Keratinocyte (primary cell): Measurements from ENCODE around the gene TAS1R2. TPM values are rescaled to one million over a fixed set of nuclear protein-coding genes. Genes with fewer than 3 reads are reported as not detected.

Experiments
- DNase-seq: peaks from one replicate; pipeline ENCODE4 v3.0.0-alpha.2; 2011; ENCODE audit warnings: low read depth, missing footprints, low spot score
- FAIRE-seq: peaks from 2 replicates; lab custom pipeline; 2011; peaks lifted over from hg19 to GRCh38; lab: Jason Lieb, UNC
- H2AFZ ChIP-seq: 2 replicates; pipeline ENCODE4 v1.6.0; 2012; ENCODE audit warnings: low read length, control low read depth, inconsistent platforms; ENCODE audit not compliant: control insufficient read depth
- H3K27ac ChIP-seq: 2 replicates; pipeline ENCODE4 v1.5.1; 2011; ENCODE audit warnings: low read length; ENCODE audit not compliant: control insufficient read depth, insufficient read depth
- H3K27me3 ChIP-seq: 3 replicates; pipeline ENCODE4 v1.6.0; 2011; ENCODE audit warnings: low read length; ENCODE audit not compliant: control insufficient read depth, insufficient read depth; ENCODE audit errors: extremely low read depth
- H3K36me3 ChIP-seq, 2 experiments: 2 replicates in 1 of 2; 3 replicates in 1 of 2; pipeline ENCODE4 v1.5.1; 2011; ENCODE audit warnings: low read length in 2 of 2, mild to moderate bottlenecking in 1 of 2; ENCODE audit not compliant: control insufficient read depth in 2 of 2, insufficient read depth in 2 of 2; ENCODE audit errors: extremely low read depth in 1 of 2
- H3K4me1 ChIP-seq: 3 replicates; pipeline ENCODE4 v1.5.1; 2011; ENCODE audit warnings: low read length; ENCODE audit not compliant: control insufficient read depth, insufficient read depth; ENCODE audit errors: extremely low read depth
- H3K4me2 ChIP-seq: 3 replicates; pipeline ENCODE4 v1.6.0; 2011; ENCODE audit warnings: low read depth, low read length; ENCODE audit not compliant: control insufficient read depth, insufficient read depth; ENCODE audit errors: extremely low read depth
- H3K4me3 ChIP-seq, 3 experiments: fragments of 200-600 bp in 1 of 3; sonication (generic) in 1 of 3; 2 replicates in 2 of 3; 3 replicates in 1 of 3; pipeline ENCODE4 v1.5.1; 2011 to 2016; ENCODE audit warnings: low read length in 3 of 3, mild to moderate bottlenecking in 3 of 3, control low read depth in 2 of 3, inconsistent platforms in 1 of 3, low read depth in 1 of 3, mixed read lengths in 1 of 3, mixed run types in 1 of 3, moderate library complexity in 1 of 3; ENCODE audit not compliant: control insufficient read depth in 2 of 3, insufficient read depth in 2 of 3; ENCODE audit errors: extremely low read depth in 1 of 3
- H3K79me2 ChIP-seq: 2 replicates; pipeline ENCODE4 v1.6.0; 2012; ENCODE audit warnings: low read length; ENCODE audit not compliant: control insufficient read depth, insufficient read depth
- H3K9ac ChIP-seq: 3 replicates; pipeline ENCODE4 v1.6.0; 2011; ENCODE audit warnings: low read length; ENCODE audit not compliant: control insufficient read depth, insufficient read depth; ENCODE audit errors: extremely low read depth
- H3K9me1 ChIP-seq: 3 replicates; pipeline ENCODE4 v1.6.0; 2011; ENCODE audit warnings: low read length; ENCODE audit not compliant: control insufficient read depth, insufficient read depth; ENCODE audit errors: extremely low read depth
- H3K9me3 ChIP-seq: 2 replicates; pipeline ENCODE4 v1.5.1; 2012; ENCODE audit warnings: low read depth, low read length; ENCODE audit not compliant: control insufficient read depth
- H4K20me1 ChIP-seq: 3 replicates; pipeline ENCODE4 v1.6.0; 2011; ENCODE audit warnings: low read length; ENCODE audit not compliant: control insufficient read depth, insufficient read depth; ENCODE audit errors: extremely low read depth
- CTCF ChIP-seq, 3 experiments: IDR thresholded peaks in 1 of 3; conservative IDR thresholded peaks in 1 of 3; optimal IDR thresholded peaks in 1 of 3; 2 replicates in 2 of 3; 3 replicates in 1 of 3; pipeline versions ENCODE3 to v1.5.1; 2011; ENCODE audit warnings: low read length in 3 of 3, mild to moderate bottlenecking in 3 of 3, moderate library complexity in 2 of 3, control low read depth in 1 of 3, inconsistent platforms in 1 of 3; ENCODE audit not compliant: insufficient read depth in 2 of 3; ENCODE audit errors: extremely low read depth in 1 of 3
- EZH2 ChIP-seq: IDR thresholded peaks from one replicate; pipeline ENCODE4 v1.6.1; 2012; ENCODE audit warnings: inconsistent platforms, mild to moderate bottlenecking, low read length, moderate library complexity
- dilution Hi-C: fragments of 300-500 bp; cut with MboI; formaldehyde crosslinking; loops from one replicate; pipeline ENCODE4 v1.7.0; 2020; ENCODE audit warnings: low sequenced_read_pairs; ENCODE audit not compliant: extremely low pct_ligation_motif_present
- polyA plus RNA-seq, 5 experiments: library from polyadenylated mRNA; depleted of rRNA in 3 of 5; stranded (reverse) in 3 of 5; stranded (forward) in 1 of 5; unstranded in 1 of 5; fragments of >200 nt; gene quantifications; 1 replicate in 1 of 5; 2 replicates in 3 of 5; 3 replicates in 1 of 5; pipeline versions ENCODE4 v1.2.1 to v1.2.3, GENCODE V29; 2011 to 2012; ENCODE audit warnings: missing spikeins in 2 of 5, low read depth in 1 of 5, low replicate concordance in 1 of 5

Gene TAS1R2
- polyA plus RNA-seq, 1 donor (not counting 4 experiments of a cell fraction or from before 2014, with no cell fraction given) = not detected

GRCh38 chr1:18874036-18874435 lies 14.6 kb upstream of the TAS1R2 start:
- peaks cover 11 to 30% of the 10 kb centered on the region in 2 experiments for H3K36me3 ChIP-seq
- no peak overlapping the region for H3K9ac ChIP-seq
- H3K4me3 ChIP-seq = no peak overlapping the region
- H3K9me3 ChIP-seq = no peaks in the 10 kb centered on the region
- no peaks in the 10 kb centered on the region for H3K9me1 ChIP-seq
- H3K79me2 ChIP-seq = no peaks in the 10 kb centered on the region
- TF ChIP-seq EZH2 (no peak), CTCF (optimal IDR thresholded peaks at IDR 0.05 in 1 of 3, IDR thresholded peaks at IDR 0.05 in 1 of 3, conservative IDR thresholded peaks at IDR 0.05 in 1 of 3; ENCODE audit: extremely low read depth in 1 of 3, insufficient read depth in 2 of 3, low read length in 3 of 3) (no peak)
- no peaks in the 10 kb centered on the region for H3K27me3 ChIP-seq
- no peaks in the 10 kb centered on the region for H3K4me1 ChIP-seq
- no peak for DNase-seq
- no peak overlapping the region for H3K27ac ChIP-seq
- no peaks in the 10 kb centered on the region for H4K20me1 ChIP-seq
- dilution Hi-C loops = no loop called here
- no peak overlapping the region for H3K4me2 ChIP-seq
- no peak overlapping the region for H2AFZ ChIP-seq
- no peak for FAIRE-seq

DNA sequence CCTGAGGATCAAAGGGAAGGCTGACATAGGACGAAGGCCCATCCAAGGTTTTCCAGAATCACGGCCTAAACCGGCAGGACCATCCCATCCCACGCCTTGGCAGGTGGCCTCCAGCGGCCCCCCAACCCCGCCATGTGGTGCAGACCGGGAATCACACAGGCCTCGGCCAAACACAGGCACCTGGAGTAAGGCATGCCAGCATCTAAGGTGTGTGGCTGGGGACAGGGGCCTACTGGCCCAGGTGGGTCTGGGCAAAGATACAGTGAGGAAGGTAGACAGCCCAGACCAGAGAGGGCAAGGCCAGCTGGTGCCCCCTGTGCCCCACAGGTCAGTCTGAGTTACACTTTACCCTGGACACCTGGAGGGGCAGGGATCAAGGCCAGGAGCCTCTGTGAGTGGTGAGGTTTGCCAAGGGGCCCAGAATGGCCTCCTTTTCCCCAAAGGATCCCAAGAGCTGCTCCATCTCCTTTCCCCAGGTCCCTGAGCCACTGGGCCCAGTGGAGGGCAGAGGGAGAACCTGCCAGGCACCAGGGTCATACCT lies 12.7 kb upstream of the TAS1R2 start:
- TF ChIP-seq CTCF (optimal IDR thresholded peaks at IDR 0.05 in 1 of 3, IDR thresholded peaks at IDR 0.05 in 1 of 3, conservative IDR thresholded peaks at IDR 0.05 in 1 of 3; ENCODE audit: extremely low read depth in 1 of 3, insufficient read depth in 2 of 3, low read length in 3 of 3) = no peak
- TF ChIP-seq EZH2 = no peak
- H3K27ac ChIP-seq = no peak overlapping the region

More for the DNA sequence above, 12.7 kb upstream of the TAS1R2 start:
- Histone ChIP-seq H3K79me2 (no peaks in the 10 kb centered on the region), H3K9me1 (no peaks in the 10 kb centered on the region), H3K4me2 (no peak overlapping the region), H3K36me3 (peaks cover 6 to 25% of the 10 kb centered on the region in 2 experiments), H3K9me3 (no peaks in the 10 kb centered on the region), H3K9ac (no peak overlapping the region), H3K4me1 (no peaks in the 10 kb centered on the region), H3K27me3 (no peaks in the 10 kb centered on the region), H4K20me1 (no peaks in the 10 kb centered on the region), H2AFZ (no peak overlapping the region), H3K4me3 (no peak overlapping the region)
- no peak for DNase-seq
- dilution Hi-C loops = no loop called here
- no peak for FAIRE-seq
